ENCODE data around the gene RPS6KA5.
"Not testable (repeated sequence)": the region's sequence is repeated elsewhere in the genome, so short reads cannot be mapped to it uniquely, and the experiment has no call there.

The RPS6KA5 gene

DNA sequence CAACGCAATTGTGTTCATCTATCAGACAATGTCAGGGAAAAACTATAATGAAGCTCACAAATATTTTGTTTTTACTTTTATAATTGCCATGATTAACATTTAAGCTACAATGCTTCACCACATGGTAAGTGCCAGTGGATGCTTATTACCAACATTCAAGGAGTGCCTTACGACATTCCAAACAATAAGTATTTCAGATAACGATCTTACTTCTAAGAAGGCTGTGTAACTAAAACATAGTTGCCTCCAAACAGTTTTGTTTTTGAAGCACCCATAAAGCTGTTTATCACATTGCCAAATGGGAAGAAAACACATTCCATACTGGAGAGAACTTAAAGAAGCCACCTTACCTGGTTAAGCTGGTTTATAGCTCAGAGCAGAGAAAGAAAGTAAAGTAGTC is 78.8 kb downstream of the RPS6KA5 start:
- no peak for DNase-seq

DNA sequence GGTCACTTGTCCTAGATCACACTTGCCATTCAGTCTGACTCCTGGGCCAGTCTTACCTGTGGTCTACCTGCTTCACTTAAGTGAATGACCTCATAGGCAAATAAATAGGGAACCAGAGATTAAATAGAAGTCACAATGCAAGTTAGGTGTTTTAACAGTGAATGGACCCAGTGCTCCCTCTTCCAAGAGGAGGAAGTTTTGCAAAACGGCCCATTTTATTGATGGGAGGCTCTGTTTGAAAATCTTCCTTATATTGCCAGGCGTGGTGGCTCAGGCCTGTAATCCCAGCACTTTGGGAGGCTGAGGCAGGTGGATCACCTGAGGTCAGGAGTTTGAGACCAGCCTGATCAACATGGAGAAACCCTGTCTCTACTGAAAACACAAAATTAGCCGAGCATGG is 79.8 kb downstream of the RPS6KA5 start:
- not testable (repeated sequence) for DNase-seq

DNA sequence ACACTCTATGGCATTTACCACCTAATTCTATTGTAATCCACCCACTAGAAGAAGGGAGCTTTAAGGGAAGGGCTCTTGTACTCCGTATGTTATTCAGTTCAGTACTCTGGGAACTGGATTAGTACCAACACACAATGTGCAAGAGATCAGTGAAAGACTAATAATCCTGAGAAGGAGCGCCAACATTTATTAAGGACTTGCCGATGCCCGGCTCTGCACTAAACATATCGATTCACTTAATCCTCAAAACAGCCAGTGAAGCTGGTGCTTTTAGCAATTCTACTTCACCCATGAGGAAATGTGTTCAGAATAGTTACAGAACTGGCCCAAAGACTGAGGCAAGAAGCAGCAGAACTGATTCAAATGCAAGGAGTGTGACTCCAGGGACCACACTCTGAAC is 80.9 kb downstream of the RPS6KA5 start:
- DNase-seq, result no peak

DNA sequence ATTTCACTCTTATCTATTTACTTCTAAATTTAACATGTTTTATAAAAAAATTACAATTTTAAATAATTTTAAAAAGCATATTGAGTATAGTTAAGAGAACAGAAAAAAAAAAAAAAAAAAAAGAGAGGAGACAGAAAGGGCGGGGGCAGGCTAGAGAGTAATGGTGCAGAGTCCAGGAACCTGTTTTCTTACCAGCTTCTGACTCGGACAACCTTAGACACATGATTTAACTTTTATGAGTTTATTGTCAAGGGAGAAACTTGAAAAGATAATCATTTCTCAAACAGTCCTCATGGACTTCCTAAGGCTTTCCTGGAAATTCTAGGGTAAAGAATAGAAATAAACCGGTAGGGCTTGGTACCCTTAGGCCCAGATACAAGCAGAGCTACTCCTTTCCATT is 84.3 kb downstream of the RPS6KA5 start:
- no peak for DNase-seq

DNA sequence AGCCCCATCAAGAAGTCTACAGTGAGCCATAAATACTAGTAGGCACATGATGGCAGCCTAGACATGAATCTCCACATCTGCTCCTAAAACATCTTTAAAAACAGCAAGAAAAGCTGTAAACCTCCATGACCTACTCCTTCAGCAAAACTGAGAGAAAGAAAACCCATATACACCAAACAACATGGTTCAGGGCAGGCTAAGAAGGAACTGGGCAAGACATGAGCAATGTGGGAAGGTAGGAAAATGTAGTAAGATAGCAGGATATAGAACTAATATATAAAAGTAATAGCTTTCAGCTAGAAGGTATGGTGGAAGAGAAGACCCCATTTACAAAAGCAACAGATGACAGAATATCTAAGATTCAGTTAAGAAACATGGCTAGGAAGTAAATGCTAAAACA is 88.8 kb downstream of the RPS6KA5 start:
- no peak for DNase-seq

DNA sequence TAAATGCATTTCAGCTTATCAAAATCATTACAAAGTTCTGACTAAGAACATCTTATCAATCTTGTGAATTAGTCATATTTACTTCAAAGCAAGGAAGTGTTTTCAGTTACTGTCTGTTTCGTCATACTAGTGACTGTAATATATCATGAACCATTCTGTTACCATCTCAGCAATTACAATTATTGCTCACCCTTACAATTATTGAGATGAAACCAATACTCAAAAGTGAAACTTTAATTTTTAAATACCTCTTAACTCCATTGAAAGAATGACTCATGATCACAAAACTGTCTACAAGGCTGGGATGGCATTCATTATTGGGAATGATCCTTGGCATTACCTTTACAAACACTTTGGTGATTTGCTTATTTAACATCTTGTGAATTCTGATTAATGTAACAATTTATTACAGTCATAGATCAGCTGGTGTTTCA is 90.3 kb downstream of the RPS6KA5 start:
- no peak for DNase-seq

DNA sequence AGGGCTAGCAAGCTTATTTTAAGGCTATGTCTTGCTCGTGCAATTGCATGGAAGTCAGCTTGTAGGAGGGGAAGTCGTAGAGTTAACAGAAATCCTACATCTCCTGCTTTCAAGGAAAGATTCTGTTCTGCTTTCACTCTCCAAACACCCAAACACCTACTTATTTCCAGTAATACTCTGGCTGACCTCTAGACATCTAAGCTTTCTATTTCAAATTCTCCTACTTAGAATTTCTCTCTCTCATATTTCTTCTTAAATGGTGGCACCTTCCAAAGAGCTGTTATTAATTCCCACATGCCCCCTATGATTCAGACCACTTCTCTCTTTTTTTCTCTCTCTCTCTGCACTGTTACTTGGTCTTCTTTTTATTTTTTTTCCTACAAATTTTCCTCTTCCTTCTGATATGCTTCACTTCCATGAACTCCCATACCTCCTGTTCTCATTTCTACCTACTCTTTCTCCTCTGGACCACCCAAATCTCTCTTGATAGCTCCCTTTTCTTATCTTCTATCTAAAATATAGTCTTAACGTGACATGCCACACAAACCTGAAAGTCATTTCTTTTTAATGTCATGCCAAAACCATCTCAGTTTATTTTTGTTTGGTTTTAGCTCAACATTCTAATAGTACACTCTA is 90.8 kb downstream of the RPS6KA5 start:
- DNase-seq, result no peak

DNA sequence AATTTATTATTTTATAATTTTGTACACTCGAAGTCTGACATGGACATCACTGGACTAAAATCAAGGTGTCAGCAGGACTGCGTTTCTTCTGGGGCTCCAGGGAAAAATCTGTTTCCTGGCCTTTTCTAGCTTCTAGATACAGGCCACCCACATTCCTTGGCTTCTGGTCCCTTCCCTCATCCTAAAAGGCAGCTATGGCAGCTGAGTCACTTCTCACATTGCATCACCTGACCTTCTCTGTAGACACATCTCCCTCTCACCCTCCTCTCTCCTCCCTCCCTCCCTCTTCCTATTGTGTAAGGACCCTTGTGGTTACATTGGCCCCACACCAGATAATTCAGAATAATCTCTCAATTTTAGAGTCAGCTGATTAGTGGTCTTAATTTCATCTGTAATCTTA is 92.4 kb downstream of the RPS6KA5 start:
- DNase-seq, result no peak

DNA sequence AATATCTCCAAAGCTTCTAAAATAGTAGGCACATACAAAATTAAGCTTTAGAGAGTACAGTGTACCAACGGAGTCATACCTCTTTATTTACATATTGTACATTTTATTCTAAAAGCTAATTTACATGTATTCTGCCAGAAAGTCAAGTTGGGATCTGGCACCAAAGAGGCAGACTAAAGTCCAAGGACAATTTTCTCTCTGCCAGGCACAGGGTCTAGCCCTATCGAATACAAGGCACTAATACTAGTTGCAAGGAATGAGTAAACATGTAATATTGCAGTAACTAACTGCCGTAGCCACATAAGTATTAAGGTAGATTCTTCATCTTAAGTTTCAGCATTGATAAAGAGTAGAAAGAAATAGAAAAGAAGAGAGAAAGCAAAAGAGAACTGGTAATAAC is 93.9 kb downstream of the RPS6KA5 start:
- DNase-seq, result no peak

DNA sequence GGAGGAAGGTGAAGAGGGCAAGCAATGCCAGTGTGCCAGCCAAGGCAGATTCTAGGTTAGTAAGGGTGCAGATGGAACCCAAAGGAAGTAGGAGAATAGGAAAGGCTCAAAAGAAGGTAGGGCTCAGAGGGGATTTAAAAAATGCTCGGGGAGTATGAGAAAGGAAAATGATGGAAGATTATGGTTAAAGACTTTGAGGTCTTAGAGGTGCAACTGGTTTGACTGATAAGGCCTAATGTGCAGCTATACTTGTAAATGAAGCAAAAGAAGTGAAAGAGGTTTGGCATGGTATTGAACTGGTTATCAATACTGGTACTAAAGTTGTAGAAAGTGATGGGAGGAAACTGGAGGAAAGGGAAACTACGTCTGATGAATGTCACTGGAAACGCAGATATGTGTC is 94.7 kb downstream of the RPS6KA5 start:
- DNase-seq, result no peak

DNA sequence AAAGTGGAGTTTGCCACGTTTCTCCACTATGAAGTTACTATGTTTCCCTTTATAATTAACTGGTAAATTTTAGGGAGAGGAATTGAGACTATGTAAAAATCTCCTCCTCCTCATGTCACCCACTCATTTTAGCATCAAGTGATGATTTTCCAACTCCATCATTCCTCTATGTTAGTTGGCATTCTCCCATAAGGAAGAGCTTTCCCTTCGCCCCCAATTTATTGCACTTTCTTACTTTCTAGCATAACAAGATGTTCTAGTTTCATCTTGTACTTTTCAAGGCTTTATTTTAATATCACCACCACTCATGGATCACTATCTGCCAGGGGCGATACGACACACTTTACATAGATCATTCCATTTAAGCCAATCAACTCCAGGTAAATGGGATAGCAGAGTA is 97.1 kb downstream of the RPS6KA5 start:
- no peak for DNase-seq

DNA sequence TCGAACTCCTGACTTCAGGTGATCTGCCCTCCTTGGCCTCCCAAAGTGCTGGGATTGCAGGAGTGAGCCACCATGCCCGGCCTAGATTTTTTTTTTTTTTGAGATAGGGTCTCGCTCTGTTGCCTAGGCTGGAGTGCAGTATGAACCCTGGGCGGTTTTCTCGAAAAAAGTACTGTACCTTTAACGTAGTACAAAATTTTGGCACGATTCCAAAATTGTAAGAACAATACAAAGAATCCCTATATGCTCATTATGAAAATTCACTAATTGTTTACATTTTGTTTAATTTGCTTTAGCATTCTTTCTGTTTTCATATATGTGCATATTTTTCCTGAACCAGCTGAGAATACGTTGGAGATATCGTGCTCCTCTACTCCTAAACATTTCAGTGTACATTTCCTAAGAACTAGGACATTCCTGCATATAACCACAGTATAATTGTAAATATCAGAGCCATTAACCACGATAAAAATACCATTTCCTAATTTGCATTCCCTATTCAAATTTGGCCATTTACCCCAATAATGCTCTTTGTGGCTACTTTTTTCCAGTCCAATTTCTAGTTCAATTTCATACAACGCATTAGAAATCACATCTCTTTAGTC is 97.8 kb downstream of the RPS6KA5 start:
- DNase-seq, result no peak

DNA sequence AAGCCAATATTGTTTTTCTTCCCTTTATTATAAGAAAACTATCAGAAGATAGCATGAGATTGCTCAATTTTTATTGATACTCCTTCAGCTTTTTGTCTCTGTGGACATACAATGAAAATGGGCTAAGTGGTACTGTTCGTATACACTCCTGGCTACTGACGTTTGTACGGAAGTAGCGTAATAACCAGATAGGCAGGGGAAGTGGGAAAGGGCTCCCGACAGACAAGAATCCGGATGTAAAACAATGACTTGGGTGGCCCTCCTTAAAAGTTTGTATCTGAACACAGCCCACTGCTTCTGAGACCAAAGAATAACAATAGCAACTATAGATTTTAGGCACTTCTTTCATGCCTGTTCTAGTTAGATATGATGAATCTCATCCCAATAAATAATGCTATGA is 99.6 kb downstream of the RPS6KA5 start:
- no peak for DNase-seq

DNA sequence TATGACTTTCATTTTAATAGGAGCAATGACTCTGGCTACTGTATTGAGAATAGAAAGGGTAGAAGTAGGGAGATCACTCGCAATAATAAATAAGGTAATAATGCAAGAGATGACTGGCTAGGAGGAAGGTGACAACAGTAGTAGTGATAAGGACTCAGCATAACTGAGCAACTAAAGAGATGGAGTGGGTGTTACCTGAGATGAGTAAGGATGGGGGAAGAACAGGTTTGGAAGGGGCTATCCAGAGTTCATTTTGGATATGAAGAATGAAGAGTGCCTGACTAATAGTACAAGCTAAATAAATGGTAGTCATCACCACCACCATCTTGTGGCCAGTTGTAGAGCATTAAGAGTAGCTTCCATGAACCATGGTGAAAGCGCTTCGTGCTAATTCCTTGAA is 101.1 kb downstream of the RPS6KA5 start:
- DNase-seq, result no peak

DNA sequence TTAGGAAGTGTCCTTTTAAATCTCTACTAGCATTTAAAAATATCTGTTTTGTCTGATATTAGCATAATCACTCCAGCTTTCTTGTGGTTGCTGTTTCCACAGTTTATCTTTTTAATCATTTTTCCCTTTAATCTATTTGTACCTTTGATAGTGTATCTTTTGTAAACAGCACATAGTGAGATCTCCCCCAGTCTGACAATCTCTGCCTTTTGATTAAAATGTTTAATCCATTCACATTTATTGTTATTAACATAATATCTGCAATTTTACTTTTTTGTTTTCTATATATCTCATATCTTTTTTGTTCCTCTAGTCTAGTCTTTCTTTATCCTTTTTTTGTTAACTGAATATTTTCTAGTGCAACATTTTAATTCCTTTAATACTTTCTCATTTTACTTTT is 104.2 kb downstream of the RPS6KA5 start:
- DNase-seq, result no peak

DNA sequence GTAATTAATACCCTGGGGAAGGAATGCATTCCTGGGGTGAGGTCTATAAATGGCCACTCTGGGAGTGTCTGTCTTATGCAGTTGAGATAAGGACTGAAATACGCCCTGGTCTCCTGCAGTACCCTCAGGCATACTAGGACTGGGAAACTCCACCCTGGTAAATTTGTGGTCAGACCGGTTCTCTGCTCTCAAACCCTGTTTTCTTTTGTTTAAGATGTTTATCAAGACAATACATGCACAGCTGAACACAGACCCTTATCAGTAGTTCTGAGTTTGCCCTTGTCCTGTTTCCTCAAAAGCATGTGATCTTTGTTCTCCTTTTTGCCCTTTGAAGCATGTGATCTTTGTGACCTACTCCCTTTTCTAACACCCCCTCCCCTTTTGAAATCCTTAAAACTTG is 106.8 kb downstream of the RPS6KA5 start:
- DNase-seq, result not testable (repeated sequence)

DNA sequence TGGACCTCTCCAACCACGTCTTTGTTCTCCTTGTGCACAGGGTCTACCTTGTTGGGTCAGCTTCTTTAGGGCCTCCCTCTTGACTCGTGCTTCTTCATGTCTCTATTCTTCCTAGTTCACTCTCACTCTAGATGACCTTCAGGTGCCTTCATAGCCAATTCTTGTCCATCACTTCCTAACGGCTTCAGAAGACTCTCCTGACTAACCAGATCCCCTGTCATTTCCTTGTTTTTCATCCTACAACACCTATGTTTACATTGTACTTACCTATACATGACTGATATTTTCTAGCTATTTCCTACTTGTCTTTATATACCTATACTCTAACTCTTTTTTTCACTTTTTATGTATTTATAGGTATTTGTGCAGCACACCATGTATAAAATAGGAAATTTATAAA is 117.1 kb downstream of the RPS6KA5 start:
- DNase-seq, result no peak

DNA sequence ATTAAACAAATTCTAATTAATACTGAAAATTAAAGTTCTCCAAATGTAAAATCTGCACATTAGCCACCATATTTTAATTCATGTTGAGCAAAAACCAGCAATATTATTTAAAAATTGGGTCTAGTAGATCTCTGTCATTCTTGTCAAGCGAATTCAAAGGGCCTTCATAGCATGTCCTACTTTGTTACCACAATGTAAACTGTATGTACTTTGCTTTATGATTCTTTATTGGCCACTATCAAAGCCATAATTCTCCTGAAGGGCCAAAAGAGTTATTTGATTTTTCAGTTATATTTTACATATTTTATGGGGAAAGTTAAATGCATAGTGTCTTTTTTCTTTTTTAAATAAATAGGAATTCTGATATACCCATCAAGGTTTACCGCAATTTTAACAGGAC is 117.9 kb downstream of the RPS6KA5 start:
- DNase-seq, result no peak

DNA sequence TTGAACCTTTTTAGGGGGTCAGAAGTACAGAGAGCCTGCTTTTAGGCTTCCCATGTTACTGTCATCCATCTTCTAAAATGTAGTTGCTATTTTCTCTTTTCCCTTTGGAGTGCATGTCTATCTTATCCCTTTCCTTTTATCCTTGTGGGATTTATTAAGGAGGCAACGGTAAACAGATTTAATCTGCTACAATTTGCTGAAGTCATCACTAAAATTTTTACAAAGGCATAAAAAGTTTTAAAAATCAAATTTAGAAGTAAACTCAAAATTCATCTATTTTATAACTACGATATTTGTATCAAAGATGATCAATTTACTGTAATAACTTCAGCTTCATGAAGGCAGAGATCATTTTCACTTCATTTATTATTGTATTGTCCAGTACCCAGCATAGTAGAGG is 118.7 kb downstream of the RPS6KA5 start:
- no peak for DNase-seq

DNA sequence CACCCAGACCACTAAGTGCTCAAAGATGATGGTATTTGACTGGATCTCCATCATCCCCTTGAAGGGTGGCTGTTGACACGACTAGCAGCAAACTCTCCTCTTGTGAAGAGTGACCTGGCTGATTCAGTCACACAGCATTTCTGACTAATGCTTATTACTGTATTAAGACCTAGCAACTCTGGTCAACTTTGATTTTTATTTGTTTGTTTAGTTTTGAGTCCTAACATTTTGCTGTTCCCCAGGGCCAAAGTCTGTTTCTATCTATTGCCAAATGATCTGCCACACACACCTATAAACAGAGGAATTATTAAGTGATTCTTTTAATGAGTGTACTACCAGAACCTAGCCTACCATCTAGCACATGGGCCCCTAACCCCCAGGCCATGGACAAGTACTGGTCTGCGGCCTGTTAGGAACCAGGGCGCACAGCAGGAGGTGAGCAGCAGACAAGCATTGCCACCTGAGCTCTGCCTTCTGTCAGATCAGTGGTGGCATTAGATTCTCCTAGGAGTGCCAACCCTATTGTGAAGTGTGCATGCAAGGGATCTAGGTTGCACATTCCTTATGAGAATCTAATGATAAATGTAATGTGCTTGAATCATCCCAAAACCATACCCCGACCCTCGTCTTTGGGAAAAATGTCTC is 120.0 kb downstream of the RPS6KA5 start:
- no peak for DNase-seq

DNA sequence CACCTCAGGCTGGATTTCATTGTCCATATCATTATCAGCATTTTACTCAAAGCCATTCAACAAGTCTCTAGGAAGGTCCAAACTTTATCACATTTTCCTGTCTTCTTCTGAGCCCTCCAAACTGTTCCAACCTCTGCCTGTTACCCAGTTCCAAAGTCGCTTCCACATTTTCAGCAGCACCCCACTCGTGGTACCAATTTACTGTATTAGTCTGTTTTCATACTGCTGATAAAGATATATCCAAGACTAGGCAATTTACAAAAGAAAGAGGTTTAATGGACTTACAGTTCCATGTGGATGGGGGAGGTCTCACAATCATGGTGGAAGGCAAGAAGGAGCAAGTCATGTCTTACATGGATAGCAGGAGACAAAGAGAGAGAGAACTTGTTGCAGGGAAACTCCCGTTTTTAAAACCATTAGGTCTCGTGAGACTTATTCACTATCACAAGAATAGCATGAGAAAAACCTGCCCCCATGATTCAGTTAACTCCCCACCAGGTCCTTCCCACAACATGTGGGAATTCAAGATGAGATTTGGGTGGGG is 121.1 kb downstream of the RPS6KA5 start:
- not testable (repeated sequence) for DNase-seq

DNA sequence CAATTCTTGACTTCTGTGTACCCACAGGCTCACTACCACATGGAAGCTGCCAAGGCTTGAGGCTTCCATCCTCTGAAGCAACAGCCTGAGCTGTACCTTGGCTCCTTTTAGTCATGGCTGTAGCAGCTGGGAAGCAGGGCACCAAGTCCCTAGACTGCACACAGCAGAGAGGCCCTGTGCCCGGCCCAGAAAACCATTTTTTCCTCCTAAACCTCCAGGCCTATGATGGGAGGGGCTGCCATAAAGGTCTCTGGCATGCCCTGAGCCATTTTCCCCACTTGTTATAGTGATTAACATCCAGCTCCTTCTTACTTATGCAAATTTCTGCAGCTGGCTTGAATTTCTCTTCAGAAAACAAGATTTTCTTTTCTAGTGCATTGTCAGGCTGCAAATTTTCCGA is 121.8 kb downstream of the RPS6KA5 start:
- DNase-seq, result no peak

DNA sequence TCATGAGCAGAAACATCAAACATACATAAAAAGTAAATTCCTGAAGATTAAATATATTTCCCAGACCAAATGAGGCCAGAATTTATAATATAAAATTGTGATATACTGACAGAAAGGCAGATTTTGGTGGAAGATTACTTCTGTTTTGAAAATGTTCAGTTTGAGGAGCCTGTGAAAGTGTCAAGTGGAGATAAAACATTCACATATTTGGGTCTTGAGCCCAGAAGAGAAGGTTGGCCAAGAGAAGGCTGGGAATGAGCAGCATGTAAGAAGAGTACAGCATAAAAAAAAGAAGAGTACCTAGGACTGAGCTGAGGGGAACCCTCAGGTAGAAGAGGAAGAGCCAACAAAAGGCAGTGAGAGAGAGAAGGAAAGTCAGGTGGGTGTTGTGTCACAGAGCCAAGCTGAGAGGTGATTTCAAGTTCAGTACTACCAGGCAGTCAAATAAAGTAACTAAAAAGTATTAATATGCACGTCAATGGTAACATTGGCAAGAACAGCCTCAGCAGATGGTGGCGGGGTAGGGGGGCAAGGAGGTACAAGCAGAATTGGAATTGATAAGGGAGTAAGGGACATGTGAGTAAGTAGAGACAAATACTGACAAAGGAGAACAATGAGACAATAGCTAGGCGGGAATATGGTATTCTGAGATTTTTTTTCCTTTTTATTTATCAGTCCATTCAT is 123.5 kb downstream of the RPS6KA5 start:
- DNase-seq, result no peak
